Keratinocyte (primary cell): ENCODE results near the gene ZNF724. TPM values are rescaled to one million over a fixed set of nuclear protein-coding genes. Genes with fewer than 3 reads are reported as not detected.

Source experiments
- DNase-seq: peaks from one replicate; pipeline ENCODE4 v3.0.0-alpha.2; 2011; ENCODE audit warnings: low read depth, missing footprints, low spot score
- FAIRE-seq: peaks from 2 replicates; lab custom pipeline; 2011; peaks lifted over from hg19 to GRCh38; lab: Jason Lieb, UNC
- H2AFZ ChIP-seq: 2 replicates; pipeline ENCODE4 v1.6.0; 2012; ENCODE audit warnings: low read length, control low read depth, inconsistent platforms; ENCODE audit not compliant: control insufficient read depth
- H3K27ac ChIP-seq: 2 replicates; pipeline ENCODE4 v1.5.1; 2011; ENCODE audit warnings: low read length; ENCODE audit not compliant: control insufficient read depth, insufficient read depth
- H3K27me3 ChIP-seq: 3 replicates; pipeline ENCODE4 v1.6.0; 2011; ENCODE audit warnings: low read length; ENCODE audit not compliant: control insufficient read depth, insufficient read depth; ENCODE audit errors: extremely low read depth
- H3K36me3 ChIP-seq, 2 experiments: 2 replicates in 1 of 2; 3 replicates in 1 of 2; pipeline ENCODE4 v1.5.1; 2011; ENCODE audit warnings: low read length in 2 of 2, mild to moderate bottlenecking in 1 of 2; ENCODE audit not compliant: control insufficient read depth in 2 of 2, insufficient read depth in 2 of 2; ENCODE audit errors: extremely low read depth in 1 of 2
- H3K4me1 ChIP-seq: 3 replicates; pipeline ENCODE4 v1.5.1; 2011; ENCODE audit warnings: low read length; ENCODE audit not compliant: control insufficient read depth, insufficient read depth; ENCODE audit errors: extremely low read depth
- H3K4me2 ChIP-seq: 3 replicates; pipeline ENCODE4 v1.6.0; 2011; ENCODE audit warnings: low read depth, low read length; ENCODE audit not compliant: control insufficient read depth, insufficient read depth; ENCODE audit errors: extremely low read depth
- H3K4me3 ChIP-seq, 3 experiments: fragments of 200-600 bp in 1 of 3; sonication (generic) in 1 of 3; 2 replicates in 2 of 3; 3 replicates in 1 of 3; pipeline ENCODE4 v1.5.1; 2011 to 2016; ENCODE audit warnings: low read length in 3 of 3, mild to moderate bottlenecking in 3 of 3, control low read depth in 2 of 3, inconsistent platforms in 1 of 3, low read depth in 1 of 3, mixed read lengths in 1 of 3, mixed run types in 1 of 3, moderate library complexity in 1 of 3; ENCODE audit not compliant: control insufficient read depth in 2 of 3, insufficient read depth in 2 of 3; ENCODE audit errors: extremely low read depth in 1 of 3
- H3K79me2 ChIP-seq: 2 replicates; pipeline ENCODE4 v1.6.0; 2012; ENCODE audit warnings: low read length; ENCODE audit not compliant: control insufficient read depth, insufficient read depth
- H3K9ac ChIP-seq: 3 replicates; pipeline ENCODE4 v1.6.0; 2011; ENCODE audit warnings: low read length; ENCODE audit not compliant: control insufficient read depth, insufficient read depth; ENCODE audit errors: extremely low read depth
- H3K9me1 ChIP-seq: 3 replicates; pipeline ENCODE4 v1.6.0; 2011; ENCODE audit warnings: low read length; ENCODE audit not compliant: control insufficient read depth, insufficient read depth; ENCODE audit errors: extremely low read depth
- H3K9me3 ChIP-seq: 2 replicates; pipeline ENCODE4 v1.5.1; 2012; ENCODE audit warnings: low read depth, low read length; ENCODE audit not compliant: control insufficient read depth
- H4K20me1 ChIP-seq: 3 replicates; pipeline ENCODE4 v1.6.0; 2011; ENCODE audit warnings: low read length; ENCODE audit not compliant: control insufficient read depth, insufficient read depth; ENCODE audit errors: extremely low read depth
- CTCF ChIP-seq, 3 experiments: IDR thresholded peaks in 1 of 3; conservative IDR thresholded peaks in 1 of 3; optimal IDR thresholded peaks in 1 of 3; 2 replicates in 2 of 3; 3 replicates in 1 of 3; pipeline versions ENCODE3 to v1.5.1; 2011; ENCODE audit warnings: low read length in 3 of 3, mild to moderate bottlenecking in 3 of 3, moderate library complexity in 2 of 3, control low read depth in 1 of 3, inconsistent platforms in 1 of 3; ENCODE audit not compliant: insufficient read depth in 2 of 3; ENCODE audit errors: extremely low read depth in 1 of 3
- EZH2 ChIP-seq: IDR thresholded peaks from one replicate; pipeline ENCODE4 v1.6.1; 2012; ENCODE audit warnings: inconsistent platforms, mild to moderate bottlenecking, low read length, moderate library complexity
- dilution Hi-C: fragments of 300-500 bp; cut with MboI; formaldehyde crosslinking; loops from one replicate; pipeline ENCODE4 v1.7.0; 2020; ENCODE audit warnings: low sequenced_read_pairs; ENCODE audit not compliant: extremely low pct_ligation_motif_present
- polyA plus RNA-seq, 5 experiments: library from polyadenylated mRNA; depleted of rRNA in 3 of 5; stranded (reverse) in 3 of 5; stranded (forward) in 1 of 5; unstranded in 1 of 5; fragments of >200 nt; gene quantifications; 1 replicate in 1 of 5; 2 replicates in 3 of 5; 3 replicates in 1 of 5; pipeline versions ENCODE4 v1.2.1 to v1.2.3, GENCODE V29; 2011 to 2012; ENCODE audit warnings: missing spikeins in 2 of 5, low read depth in 1 of 5, low replicate concordance in 1 of 5

ZNF724 gene
- polyA plus RNA-seq, 1 donor (not counting 4 experiments of a cell fraction or from before 2014, with no cell fraction given), result 2.6 TPM

DNA sequence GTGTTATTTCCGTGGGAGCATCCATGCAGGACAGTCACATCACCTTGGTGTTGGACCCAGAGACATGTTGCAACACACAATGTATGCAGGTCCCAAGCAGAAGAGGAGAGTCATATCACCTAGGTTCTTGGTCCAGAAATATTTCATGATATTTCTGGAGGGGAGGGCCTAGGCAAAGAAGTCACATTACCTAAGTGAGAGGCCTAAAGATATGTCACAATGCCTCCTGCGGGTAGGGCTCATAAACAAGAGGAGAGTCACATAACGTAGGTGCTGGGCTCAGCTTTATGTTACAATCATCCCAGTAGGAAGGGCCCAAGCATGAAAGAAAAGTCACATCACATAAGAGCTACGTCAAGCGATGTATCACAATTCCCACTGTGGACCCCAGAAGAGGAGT is 10.8 kb upstream of the ZNF724 start:
- no peaks in the 10 kb centered on the region for H4K20me1 ChIP-seq
- TF ChIP-seq CTCF (optimal IDR thresholded peaks at IDR 0.05 in 1 of 3, IDR thresholded peaks at IDR 0.05 in 1 of 3, conservative IDR thresholded peaks at IDR 0.05 in 1 of 3; ENCODE audit: extremely low read depth in 1 of 3, insufficient read depth in 2 of 3, low read length in 3 of 3) (no peak), EZH2 (no peak)
- no peaks in the 10 kb centered on the region for H3K79me2 ChIP-seq
- DNase-seq (no peak), FAIRE-seq (no peak)
- no peak overlapping the region for H3K4me3 ChIP-seq
- H3K9me3 ChIP-seq, result peaks cover 1% of the 10 kb centered on the region
- H3K4me2 ChIP-seq, result no peak overlapping the region
- H3K9ac ChIP-seq, result no peak overlapping the region
- H3K36me3 ChIP-seq, result peaks cover 4 to 5% of the 10 kb centered on the region in 2 experiments
- no peaks in the 10 kb centered on the region for H3K27me3 ChIP-seq
- H3K9me1 ChIP-seq, result no peaks in the 10 kb centered on the region
- no peak overlapping the region for H2AFZ ChIP-seq
- dilution Hi-C loops, result no loop called here
- H3K4me1 ChIP-seq, result no peaks in the 10 kb centered on the region
- H3K27ac ChIP-seq, result no peak overlapping the region

DNA sequence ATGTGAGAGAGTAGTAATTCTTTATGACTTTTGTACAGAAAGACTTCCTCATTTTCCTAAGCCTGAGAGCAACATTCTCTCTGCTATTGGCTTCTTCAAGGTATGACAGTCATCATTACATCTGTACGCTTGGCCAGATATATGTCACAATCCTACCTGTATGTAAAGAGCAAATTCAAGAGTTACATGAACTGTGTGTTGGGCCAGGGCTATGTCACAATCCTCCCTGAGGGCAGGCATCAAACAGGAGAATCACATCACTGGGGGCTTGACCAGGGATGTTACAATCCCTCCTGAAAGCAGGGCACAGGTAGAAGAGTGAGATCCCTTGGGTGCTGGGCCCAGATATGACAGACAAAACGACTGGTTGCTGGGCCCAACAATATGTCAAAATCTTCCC is 9.8 kb upstream of the ZNF724 start:
- no peak overlapping the region for H3K27ac ChIP-seq
- H3K4me1 ChIP-seq, result no peaks in the 10 kb centered on the region
- TF ChIP-seq EZH2 (no peak), CTCF (optimal IDR thresholded peaks at IDR 0.05 in 1 of 3, IDR thresholded peaks at IDR 0.05 in 1 of 3, conservative IDR thresholded peaks at IDR 0.05 in 1 of 3; ENCODE audit: extremely low read depth in 1 of 3, insufficient read depth in 2 of 3, low read length in 3 of 3) (no peak)
- dilution Hi-C loops, result no loop called here
- H3K9me1 ChIP-seq, result no peaks in the 10 kb centered on the region
- H3K9me3 ChIP-seq, result peaks cover 1% of the 10 kb centered on the region
- no peak for DNase-seq
- H4K20me1 ChIP-seq, result no peaks in the 10 kb centered on the region
- no peak overlapping the region for H3K4me3 ChIP-seq
- H2AFZ ChIP-seq, result no peak overlapping the region
- H3K36me3 ChIP-seq, result peaks cover 4 to 5% of the 10 kb centered on the region in 2 experiments
- no peak for FAIRE-seq
- no peaks in the 10 kb centered on the region for H3K27me3 ChIP-seq
- no peaks in the 10 kb centered on the region for H3K79me2 ChIP-seq
- no peak overlapping the region for H3K4me2 ChIP-seq
- no peak overlapping the region for H3K9ac ChIP-seq
